Measurements from ENCODE around the gene FOXD1. TPM values are rescaled to one million over a fixed set of nuclear protein-coding genes. Genes with fewer than 3 reads are reported as not detected.

FOXD1 gene
- total RNA-seq, 1 experiment from 2014 or later: 7.8 TPM

- no peak for TF ChIP-seq CTCF (IDR thresholded peaks at IDR 0.05; ENCODE audit: unreplicated experiment)
- no peak for DNase-seq
- Mint-ChIP-seq H3K4me3 (ENCODE audit: low read depth, unreplicated experiment) (no peak overlapping the region), H3K4me1 (ENCODE audit: low read depth, unreplicated experiment) (no peaks in the 10 kb centered on the region), H3K27ac (ENCODE audit: unreplicated experiment) (no peak overlapping the region), H3K36me3 (ENCODE audit: insufficient read depth, unreplicated experiment) (peaks cover 27% of the 10 kb centered on the region), H3K27me3 (ENCODE audit: unreplicated experiment) (peaks cover 26% of the 10 kb centered on the region), H3K9me3 (ENCODE audit: low read depth, unreplicated experiment) (no peaks in the 10 kb centered on the region)
- no TSS peak for BruUV-seq (replicated peaks)
- intact Hi-C loops (cut with micrococcal nuclease; ENCODE audit: unreplicated experiment): loop anchor here (5.0 kb wide), 1 partner anchor 72 kb away; no protein-coding TSS in a partner anchor
- CTCF ChIA-PET: no interaction called here
Measured at GRCh38 chr5:73444499-73445438, 3.8 kb downstream of the FOXD1 start.

- peaks cover 26% of the 10 kb centered on the region for H3K36me3 Mint-ChIP-seq (ENCODE audit: insufficient read depth, unreplicated experiment)
- H3K27me3 Mint-ChIP-seq (ENCODE audit: unreplicated experiment): peaks cover 27% of the 10 kb centered on the region
Measured at GRCh38 chr5:73443829-73444498, 4.6 kb downstream of the FOXD1 start.

GRCh38 chr5:73442996-73443627 lies 5.5 kb downstream of the FOXD1 start:
- TF ChIP-seq CTCF (IDR thresholded peaks at IDR 0.05; ENCODE audit: unreplicated experiment): no peak
- H3K9me3 Mint-ChIP-seq (ENCODE audit: low read depth, unreplicated experiment): no peaks in the 10 kb centered on the region
- no peak overlapping the region for H3K4me3 Mint-ChIP-seq (ENCODE audit: low read depth, unreplicated experiment)
- peaks cover 17% of the 10 kb centered on the region for H3K36me3 Mint-ChIP-seq (ENCODE audit: insufficient read depth, unreplicated experiment)
- no peaks in the 10 kb centered on the region for H3K4me1 Mint-ChIP-seq (ENCODE audit: low read depth, unreplicated experiment)
- no peak overlapping the region for H3K27ac Mint-ChIP-seq (ENCODE audit: unreplicated experiment)
- H3K27me3 Mint-ChIP-seq (ENCODE audit: unreplicated experiment): peaks cover 32% of the 10 kb centered on the region
- BruUV-seq (replicated peaks): no TSS peak
- intact Hi-C loops (cut with micrococcal nuclease; ENCODE audit: unreplicated experiment): no loop called here
- DNase-seq: no peak
- CTCF ChIA-PET: no interaction called here

More at GRCh38 chr5:73443829-73444498, 4.6 kb downstream of the FOXD1 start:
- intact Hi-C loops (cut with micrococcal nuclease; ENCODE audit: unreplicated experiment): no loop called here
- CTCF ChIA-PET: no interaction called here
- no peaks in the 10 kb centered on the region for H3K4me1 Mint-ChIP-seq (ENCODE audit: low read depth, unreplicated experiment)
- H3K27ac Mint-ChIP-seq (ENCODE audit: unreplicated experiment): no peak overlapping the region
- no TSS peak for BruUV-seq (replicated peaks)
- no peak for DNase-seq
- no peaks in the 10 kb centered on the region for H3K9me3 Mint-ChIP-seq (ENCODE audit: low read depth, unreplicated experiment)
- H3K4me3 Mint-ChIP-seq (ENCODE audit: low read depth, unreplicated experiment): no peak overlapping the region
- TF ChIP-seq CTCF (IDR thresholded peaks at IDR 0.05; ENCODE audit: unreplicated experiment): no peak

GRCh38 chr5:73442231-73442811 lies 6.3 kb downstream of the FOXD1 start:
- Mint-ChIP-seq H3K36me3 (ENCODE audit: insufficient read depth, unreplicated experiment) (peaks cover 16% of the 10 kb centered on the region), H3K4me3 (ENCODE audit: low read depth, unreplicated experiment) (no peak overlapping the region), H3K4me1 (ENCODE audit: low read depth, unreplicated experiment) (peaks cover 1% of the 10 kb centered on the region), H3K27me3 (ENCODE audit: unreplicated experiment) (peaks cover 36% of the 10 kb centered on the region), H3K27ac (ENCODE audit: unreplicated experiment) (no peak overlapping the region), H3K9me3 (ENCODE audit: low read depth, unreplicated experiment) (no peaks in the 10 kb centered on the region)
- no peak for TF ChIP-seq CTCF (IDR thresholded peaks at IDR 0.05; ENCODE audit: unreplicated experiment)
- CTCF ChIA-PET: no interaction called here
- intact Hi-C loops (cut with micrococcal nuclease; ENCODE audit: unreplicated experiment): no loop called here
- no peak for DNase-seq
- no TSS peak for BruUV-seq (replicated peaks)

Measured in Calu3 (cell line).